Mucosa of rectum (tissue), 2 donors: ENCODE measurements around the gene FAM171A2.
A peak's percentile ranks its signal among the peaks of the same experiment; 100 is the strongest.

Source experiments
- H3K27ac ChIP-seq, 2 donors: one replicate each; pipeline ENCODE4 v1.7.0; 2013; ENCODE audit warnings: inconsistent platforms in 2 of 2, low read depth in 2 of 2, low read length in 2 of 2
- H3K27me3 ChIP-seq, 2 donors: one replicate each; pipeline ENCODE4 v1.7.0; 2013; ENCODE audit warnings: low read length in 2 of 2; ENCODE audit not compliant: control insufficient read depth in 2 of 2, insufficient read depth in 2 of 2
- H3K36me3 ChIP-seq, 2 donors: one replicate each; pipeline ENCODE4 v1.7.0; 2013; ENCODE audit warnings: low read length in 2 of 2; ENCODE audit not compliant: control insufficient read depth in 2 of 2, insufficient read depth in 2 of 2
- H3K4me1 ChIP-seq, 2 donors: one replicate each; pipeline ENCODE4 v1.7.0; 2013; ENCODE audit warnings: low read length in 2 of 2, mild to moderate bottlenecking in 1 of 2; ENCODE audit not compliant: control insufficient read depth in 2 of 2, insufficient read depth in 2 of 2
- H3K4me3 ChIP-seq, 2 donors: one replicate each; pipeline ENCODE4 v1.7.0; 2013; ENCODE audit warnings: low read length in 2 of 2
- H3K9ac ChIP-seq, 2 donors: one replicate each; pipeline ENCODE4 v1.7.0; 2013; ENCODE audit warnings: low read length in 2 of 2, low read depth in 1 of 2, mild to moderate bottlenecking in 1 of 2
- H3K9me3 ChIP-seq, 2 donors: one replicate each; pipeline ENCODE4 v1.7.0; 2013; ENCODE audit warnings: low read length in 2 of 2; ENCODE audit not compliant: control insufficient read depth in 2 of 2
- donor health status: healthy.
- donor health status: Normal muscosa, but diverticular disease.

FAM171A2 gene

GRCh38 chr17:44363613-44364159, at the start of gene FAM171A2:
TSS of gene FAM171A2 (minus strand) at chr17:44363853. CDS start at chr17:44363714, 139 bp downstream.
- Histone ChIP-seq H3K9ac (peak within 1 kb of the TSS in 1 of 2 donors; percentile 10), H3K4me3 (peak within 1 kb of the TSS; percentile 39 to 44), H3K36me3 (no peaks in the 10 kb centered on the region), H3K27ac (no peak within 1 kb of the TSS), H3K9me3 (no peaks in the 10 kb centered on the region), H3K4me1 (peaks cover 2 to 6% of the 10 kb centered on the region in 2 donors), H3K27me3 (peaks cover 15 to 28% of the 10 kb centered on the region in 2 donors)

- H3K36me3 ChIP-seq, result peaks cover 4 to 12% of the 10 kb centered on the region in 2 donors
- H3K27ac ChIP-seq, result no peak overlapping the region
- H3K4me3 ChIP-seq, result no peak overlapping the region
- H3K9me3 ChIP-seq, result no peaks in the 10 kb centered on the region
- H3K9ac ChIP-seq, result no peak overlapping the region
- H3K4me1 ChIP-seq, result no peaks in the 10 kb centered on the region
- no peaks in the 10 kb centered on the region for H3K27me3 ChIP-seq
Observed at GRCh38 chr17:44409309-44410028, 45.8 kb upstream of the FAM171A2 start.

- H3K27ac ChIP-seq, result no peak overlapping the region
Observed at GRCh38 chr17:44408786-44409185, 45.1 kb upstream of the FAM171A2 start.

GRCh38 chr17:44402564-44403172, 39.0 kb upstream of the FAM171A2 start:
- no peaks in the 10 kb centered on the region for H3K9me3 ChIP-seq
- H3K9ac ChIP-seq, result no peak overlapping the region
- no peak overlapping the region for H3K27ac ChIP-seq
- no peaks in the 10 kb centered on the region for H3K27me3 ChIP-seq
- peaks cover 30 to 37% of the 10 kb centered on the region in 2 donors for H3K36me3 ChIP-seq
- H3K4me1 ChIP-seq, result no peaks in the 10 kb centered on the region
- no peak overlapping the region for H3K4me3 ChIP-seq

More at GRCh38 chr17:44408786-44409185, 45.1 kb upstream of the FAM171A2 start:
- Histone ChIP-seq H3K27me3 (no peaks in the 10 kb centered on the region), H3K4me1 (no peaks in the 10 kb centered on the region), H3K36me3 (peaks cover 4 to 12% of the 10 kb centered on the region in 2 donors), H3K4me3 (no peak overlapping the region), H3K9ac (no peak overlapping the region), H3K9me3 (no peaks in the 10 kb centered on the region)

GRCh38 chr17:44400226-44400847, 36.7 kb upstream of the FAM171A2 start:
- no peaks in the 10 kb centered on the region for H3K27me3 ChIP-seq
- no peak overlapping the region for H3K27ac ChIP-seq
- no peaks in the 10 kb centered on the region for H3K4me1 ChIP-seq
- no peaks in the 10 kb centered on the region for H3K9me3 ChIP-seq
- H3K4me3 ChIP-seq, result no peak overlapping the region
- no peak overlapping the region for H3K9ac ChIP-seq
- H3K36me3 ChIP-seq, result peaks cover 32 to 45% of the 10 kb centered on the region in 2 donors

GRCh38 chr17:44398692-44399691, 35.3 kb upstream of the FAM171A2 start:
- Histone ChIP-seq H3K9me3 (no peaks in the 10 kb centered on the region), H3K27me3 (no peaks in the 10 kb centered on the region), H3K4me3 (no peak overlapping the region), H3K4me1 (no peaks in the 10 kb centered on the region), H3K27ac (no peak overlapping the region), H3K36me3 (peaks cover 32 to 42% of the 10 kb centered on the region in 2 donors), H3K9ac (no peak overlapping the region)

GRCh38 chr17:44397479-44398440, 34.1 kb upstream of the FAM171A2 start:
- no peaks in the 10 kb centered on the region for H3K4me1 ChIP-seq
- no peaks in the 10 kb centered on the region for H3K9me3 ChIP-seq
- H3K36me3 ChIP-seq, result peaks cover 32 to 42% of the 10 kb centered on the region in 2 donors
- no peak overlapping the region for H3K4me3 ChIP-seq
- H3K9ac ChIP-seq, result no peak overlapping the region
- no peak overlapping the region for H3K27ac ChIP-seq
- no peaks in the 10 kb centered on the region for H3K27me3 ChIP-seq

- Histone ChIP-seq H3K27ac (no peak overlapping the region), H3K27me3 (no peaks in the 10 kb centered on the region), H3K4me1 (no peaks in the 10 kb centered on the region), H3K9ac (no peak overlapping the region), H3K9me3 (no peaks in the 10 kb centered on the region), H3K4me3 (no peak overlapping the region), H3K36me3 (peaks cover 32 to 42% of the 10 kb centered on the region in 2 donors)
Observed at GRCh38 chr17:44396946-44397345, 33.3 kb upstream of the FAM171A2 start.

GRCh38 chr17:44394833-44395232, 31.2 kb upstream of the FAM171A2 start:
- Histone ChIP-seq H3K9me3 (no peaks in the 10 kb centered on the region), H3K4me1 (no peaks in the 10 kb centered on the region), H3K27me3 (no peaks in the 10 kb centered on the region), H3K36me3 (peaks cover 15 to 24% of the 10 kb centered on the region in 2 donors), H3K9ac (no peak overlapping the region), H3K4me3 (no peak overlapping the region), H3K27ac (no peak overlapping the region)
